ENCODE measurements around the gene ALPG. TPM values are rescaled to one million over a fixed set of nuclear protein-coding genes. Genes with fewer than 3 reads are reported as not detected.

The ALPG gene
- total RNA-seq, 1 experiment from 2014 or later: 65.3 TPM

- Histone ChIP-seq H3K36me3 (ENCODE audit: control insufficient read depth, insufficient read depth, low read length) (no peaks in the 10 kb centered on the region), H3K4me1 (ENCODE audit: control insufficient read depth, insufficient read depth, low read length) (no peaks in the 10 kb centered on the region), H3K27me3 (ENCODE audit: control insufficient read depth, insufficient read depth, low read length) (no peaks in the 10 kb centered on the region), H3K27ac (ENCODE audit: low read length) (peak overlapping the region; percentile 19; the same call in 1 of the 2 replicates), H3K9me3 (ENCODE audit: control insufficient read depth, insufficient read depth, low read depth, low read length) (no peaks in the 10 kb centered on the region), H3K4me3 (ENCODE audit: low read depth in 2 of 2, low read length in 2 of 2) (no peak overlapping the region)
- ChIA-PET CTCF (interaction anchor here (0.6 to 0.7 kb wide), 2 partner anchors 34 to 547 kb away, joined by 4 read pairs; no protein-coding TSS in a partner anchor), POLR2A (no interaction called here)
- no peak for ATAC-seq
- BruUV-seq (replicated peaks): no TSS peak
- TF ChIP-seq REST (IDR thresholded peaks at IDR 0.05; ENCODE audit: insufficient read depth in 1 of 2, low read depth in 2 of 2, low read length in 1 of 2) (no peak), TCF7L2 (IDR thresholded peaks at IDR 0.05; ENCODE audit: low read depth, low read length) (no peak), POLR2AphosphoS5 (IDR thresholded peaks at IDR 0.05; ENCODE audit: low read depth, low read length) (no peak)
- in situ Hi-C loops (cut with HindIII; ENCODE audit: low pct_unique_long_range_greater_than_20kb, low sequenced_read_pairs) (no loop called here), intact Hi-C loops (cut with micrococcal nuclease; ENCODE audit: unreplicated experiment) (no loop called here)
- DNase-seq (ENCODE audit: low read depth, low spot score): no peak
These were observed 8.2 kb upstream of the ALPG start for GRCh38 chr2:232398293-232399034.

- ATAC-seq (no peak), DNase-seq (ENCODE audit: low read depth, low spot score) (no peak)
- Histone ChIP-seq H3K4me3 (ENCODE audit: low read depth in 2 of 2, low read length in 2 of 2) (no peak overlapping the region), H3K27me3 (ENCODE audit: control insufficient read depth, insufficient read depth, low read length) (no peaks in the 10 kb centered on the region), H3K4me1 (ENCODE audit: control insufficient read depth, insufficient read depth, low read length) (no peaks in the 10 kb centered on the region), H3K27ac (ENCODE audit: low read length) (no peak overlapping the region; the same call in 1 of the 2 replicates), H3K36me3 (ENCODE audit: control insufficient read depth, insufficient read depth, low read length) (no peaks in the 10 kb centered on the region), H3K9me3 (ENCODE audit: control insufficient read depth, insufficient read depth, low read depth, low read length) (no peaks in the 10 kb centered on the region)
- intact Hi-C loops (cut with micrococcal nuclease; ENCODE audit: unreplicated experiment): no loop called here
- no peak for TF ChIP-seq CTCF (IDR thresholded peaks at IDR 0.05)
- ChIA-PET POLR2A (no interaction called here), CTCF (no interaction called here)
- in situ Hi-C loops (cut with HindIII; ENCODE audit: low pct_unique_long_range_greater_than_20kb, low sequenced_read_pairs): no loop called here
- BruUV-seq (replicated peaks): no TSS peak
These were observed 6.2 kb upstream of the ALPG start for GRCh38 chr2:232400256-232401015.

GRCh38 chr2:232402518-232402917 lies 4.1 kb upstream of the ALPG start:
- Histone ChIP-seq H3K4me3 (ENCODE audit: low read depth in 2 of 2, low read length in 2 of 2) (no peak overlapping the region), H3K27ac (ENCODE audit: low read length) (no peak overlapping the region), H3K4me1 (ENCODE audit: control insufficient read depth, insufficient read depth, low read length) (no peaks in the 10 kb centered on the region), H3K36me3 (ENCODE audit: control insufficient read depth, insufficient read depth, low read length) (no peaks in the 10 kb centered on the region), H3K27me3 (ENCODE audit: control insufficient read depth, insufficient read depth, low read length) (no peaks in the 10 kb centered on the region), H3K9me3 (ENCODE audit: control insufficient read depth, insufficient read depth, low read depth, low read length) (no peaks in the 10 kb centered on the region)
- BruUV-seq (replicated peaks): no TSS peak
- in situ Hi-C loops (cut with HindIII; ENCODE audit: low pct_unique_long_range_greater_than_20kb, low sequenced_read_pairs) (no loop called here), intact Hi-C loops (cut with micrococcal nuclease; ENCODE audit: unreplicated experiment) (no loop called here)
- ATAC-seq: no peak
- ChIA-PET POLR2A (interaction anchor here (0.5 kb wide), 1 partner anchor 233 kb away, joined by 3 read pairs; no protein-coding TSS in a partner anchor), CTCF (no interaction called here)
- TF ChIP-seq REST (IDR thresholded peaks at IDR 0.05; ENCODE audit: insufficient read depth in 1 of 2, low read depth in 2 of 2, low read length in 1 of 2) (no peak), SIN3A (IDR thresholded peaks at IDR 0.05; ENCODE audit: borderline replicate concordance, insufficient read depth, low read depth, low read length) (no peak), TCF7L2 (IDR thresholded peaks at IDR 0.05; ENCODE audit: low read depth, low read length) (no peak), POLR2AphosphoS5 (IDR thresholded peaks at IDR 0.05; ENCODE audit: low read depth, low read length) (no peak), CTCF (IDR thresholded peaks at IDR 0.05) (no peak)
- DNase-seq (ENCODE audit: low read depth, low spot score): no peak
